Heart right ventricle (tissue), 16 donors: ENCODE results near the gene NOM1. TPM values are rescaled to one million over a fixed set of nuclear protein-coding genes. Genes with fewer than 3 reads are reported as not detected.

Source experiments
- ATAC-seq, 8 donors: fragments of 200-7000 bp; cut with Tn5 transposase; one replicate each; pipeline ENCODE4 v1.9.1; 2020; ENCODE audit warnings: mild to moderate bottlenecking in 8 of 8, moderate library complexity in 8 of 8, moderate number of reproducible peaks in 1 of 8
- DNase-seq, 2 donors: peaks; one replicate each; pipeline ENCODE4 v3.0.0-alpha.2; 2020
- H3K27ac ChIP-seq, 10 donors: fragments of 200-600 bp; sonication (generic) in 2 of 10; one replicate each; pipeline versions ENCODE4 v1.5.0 to v1.8.0; 2020 to 2022; ENCODE audit warnings: mild to moderate bottlenecking in 3 of 10
- H3K27me3 ChIP-seq, 7 donors: fragments of 200-600 bp; one replicate each; pipeline ENCODE4 v1.8.0; 2021 to 2022; ENCODE audit warnings: mild to moderate bottlenecking in 2 of 7
- H3K36me3 ChIP-seq, 9 donors: fragments of 200-600 bp; sonication (generic) in 1 of 9; one replicate each; pipeline versions ENCODE4 v1.5.0 to v1.8.0; 2020 to 2022; ENCODE audit warnings: mild to moderate bottlenecking in 2 of 9
- H3K4me1 ChIP-seq, 9 donors: fragments of 200-600 bp; sonication (generic) in 1 of 9; one replicate each; pipeline versions ENCODE4 v1.5.0 to v1.8.0; 2020 to 2022; ENCODE audit warnings: mild to moderate bottlenecking in 4 of 9
- H3K4me3 ChIP-seq, 10 donors: fragments of 200-600 bp; sonication (generic) in 2 of 10; one replicate each; pipeline versions ENCODE4 v1.5.0 to v1.8.0; 2020 to 2022; ENCODE audit warnings: mild to moderate bottlenecking in 7 of 10, moderate library complexity in 2 of 10
- H3K9me3 ChIP-seq, 11 donors: fragments of 200-600 bp in 10 of 11; sonication (generic) in 2 of 11; one replicate each; pipeline versions ENCODE4 v1.5.0 to v1.8.0; 2013 to 2022; ENCODE audit warnings: mild to moderate bottlenecking in 2 of 11, control low read depth in 1 of 11, moderate library complexity in 1 of 11
- WGBS, 2 donors: extraction: QIAGEN DNeasy Blood & Tissue Kit; methylation state at CpG; one replicate each; pipeline ENCODE4 v1.1.7; 2013; ENCODE audit warnings: inconsistent platforms in 1 of 2; 5-methylcytosine and 5-hydroxymethylcytosine counted together
- intact Hi-C, 10 donors: fragments of 100-400 bp; cut with DNase I; formaldehyde crosslinking; loops; one replicate each; pipeline versions ENCODE4 v1.11.1 to v1.14.2; 2022
- polyA plus RNA-seq, 2 donors: library from polyadenylated mRNA; stranded (reverse); fragments of 200-250 nt; gene quantifications; one replicate each; pipeline ENCODE4 v1.2.3, GENCODE V29; 2013
- total RNA-seq, 10 donors: library from RNA; stranded (reverse); fragmentation: NEBNext Ultra II Directional in 3 of 10; extraction: Animal tissue kit (Norgen Biotek cat#: 25700) in 3 of 10; gene quantifications; one replicate each; pipeline versions ENCODE4 v1.2.1 to v1.2.4, GENCODE V29; 2021 to 2023
- TF ChIP-seq, protein P1 (sequence below), 9 donors: fragments of 200-600 bp; sonication (generic) in 2 of 9; IDR thresholded peaks; one replicate each; pipeline versions ENCODE4 v1.5.0 to v1.8.0; 2021 to 2022; ENCODE audit warnings: antibody characterized with exemption in 9 of 9, mild to moderate bottlenecking in 5 of 9, moderate library complexity in 1 of 9
- donor health status: Arrhythmogenic right ventricular cardiomyopathy.
- donor health status: ischemic (EF 13 %, LVEDD 7.1; RV severe dilation, severe dysfunction).
- donor health status: healthy with polysubstance abuse.
- donor health status: DM: no; HTN: yes; CAD: no.
- donor health status: DM: no; HTN: no; CAD: no.
- donor health status: ischemic (EF 25% LVEDD 6.9; RV normal size, moderate dysfunction).
- donor health status: ischemic (EF 25% LVEDD 5.7; RV mildly dilated, moderate dysfunction).
- donor health status: healthy.
- donor health status: DM: yes; HTN: yes; CAD: no.
- donor health status: Ischemic cardiomyopathy.
- donor health status: ischemic (EF 35%, LVEDD 5.7; RV mildly dilated, moderate dysfunction).
- donor health status: nonischemic (EF 11% LVEDD 7.7; RV severe dilation, severe dysfunction).
- donor health status: DM: yes; HTN: yes; CAD: no.
- donor health status: PGD.
- donor health status: ischemic (EF 29% LVEDD 5.4; RV normal size, mild dysfunction).
- donor health status: nonischemic (EF 23%, LVEDD 6.1; RV moderate dilation, normal function).

Gene NOM1
- total and polyA plus RNA-seq, 12 donors = 4.2 to 13.6 (median 8.3) TPM

DNA sequence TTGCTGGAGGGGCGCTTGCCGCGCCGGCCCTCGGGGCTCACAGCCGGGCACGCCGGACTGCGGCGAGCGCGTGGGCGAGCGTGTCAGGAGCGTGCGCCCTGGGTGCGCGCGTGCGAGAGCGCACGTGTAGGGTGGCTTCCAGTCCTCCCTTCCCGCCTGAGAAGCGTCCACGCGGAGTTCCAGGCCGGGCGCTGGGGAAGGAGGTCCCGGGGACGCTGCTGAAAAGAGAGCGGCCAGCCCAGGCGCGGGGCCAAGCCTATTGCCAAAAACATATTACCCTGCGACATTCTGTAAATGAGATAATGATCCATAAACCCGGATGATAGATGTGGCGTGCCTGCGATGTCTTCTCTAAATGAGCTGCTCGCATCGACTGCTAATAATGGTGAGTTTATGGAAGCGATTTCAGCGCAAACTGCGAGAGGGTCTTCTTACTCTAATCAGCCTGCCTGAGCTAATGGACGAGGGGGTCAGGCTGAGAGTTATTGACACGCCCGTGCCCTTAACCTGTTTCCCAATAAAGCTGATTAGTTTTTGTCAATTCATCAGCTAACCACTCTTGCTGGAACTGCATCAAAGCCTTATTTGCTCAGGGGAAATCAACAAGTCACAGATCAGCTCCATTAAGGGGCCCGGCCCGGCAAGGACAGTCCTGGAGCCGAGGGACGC is 69.0 kb downstream of the NOM1 start:
- H3K4me1 ChIP-seq = peaks cover 0 to 29% (median 14%) of the 10 kb centered on the region in 9 donors
- 2% methylated on average over 49 of the region's 49 CpGs for WGBS, 2 donors
- H3K4me3 ChIP-seq = no peak overlapping the region
- no peak overlapping the region for H3K27ac ChIP-seq
- no peaks in the 10 kb centered on the region for H3K9me3 ChIP-seq
- TF ChIP-seq, protein P1, sequence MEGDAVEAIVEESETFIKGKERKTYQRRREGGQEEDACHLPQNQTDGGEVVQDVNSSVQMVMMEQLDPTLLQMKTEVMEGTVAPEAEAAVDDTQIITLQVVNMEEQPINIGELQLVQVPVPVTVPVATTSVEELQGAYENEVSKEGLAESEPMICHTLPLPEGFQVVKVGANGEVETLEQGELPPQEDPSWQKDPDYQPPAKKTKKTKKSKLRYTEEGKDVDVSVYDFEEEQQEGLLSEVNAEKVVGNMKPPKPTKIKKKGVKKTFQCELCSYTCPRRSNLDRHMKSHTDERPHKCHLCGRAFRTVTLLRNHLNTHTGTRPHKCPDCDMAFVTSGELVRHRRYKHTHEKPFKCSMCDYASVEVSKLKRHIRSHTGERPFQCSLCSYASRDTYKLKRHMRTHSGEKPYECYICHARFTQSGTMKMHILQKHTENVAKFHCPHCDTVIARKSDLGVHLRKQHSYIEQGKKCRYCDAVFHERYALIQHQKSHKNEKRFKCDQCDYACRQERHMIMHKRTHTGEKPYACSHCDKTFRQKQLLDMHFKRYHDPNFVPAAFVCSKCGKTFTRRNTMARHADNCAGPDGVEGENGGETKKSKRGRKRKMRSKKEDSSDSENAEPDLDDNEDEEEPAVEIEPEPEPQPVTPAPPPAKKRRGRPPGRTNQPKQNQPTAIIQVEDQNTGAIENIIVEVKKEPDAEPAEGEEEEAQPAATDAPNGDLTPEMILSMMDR (IDR thresholded peaks at IDR 0.05) = no peak
- no peak for ATAC-seq
- intact Hi-C loops = no loop called here
- H3K27me3 ChIP-seq = peaks cover 52 to 100% (median 100%) of the 10 kb centered on the region in 7 donors
- DNase-seq = no peak
- H3K36me3 ChIP-seq = no peaks in the 10 kb centered on the region

DNA sequence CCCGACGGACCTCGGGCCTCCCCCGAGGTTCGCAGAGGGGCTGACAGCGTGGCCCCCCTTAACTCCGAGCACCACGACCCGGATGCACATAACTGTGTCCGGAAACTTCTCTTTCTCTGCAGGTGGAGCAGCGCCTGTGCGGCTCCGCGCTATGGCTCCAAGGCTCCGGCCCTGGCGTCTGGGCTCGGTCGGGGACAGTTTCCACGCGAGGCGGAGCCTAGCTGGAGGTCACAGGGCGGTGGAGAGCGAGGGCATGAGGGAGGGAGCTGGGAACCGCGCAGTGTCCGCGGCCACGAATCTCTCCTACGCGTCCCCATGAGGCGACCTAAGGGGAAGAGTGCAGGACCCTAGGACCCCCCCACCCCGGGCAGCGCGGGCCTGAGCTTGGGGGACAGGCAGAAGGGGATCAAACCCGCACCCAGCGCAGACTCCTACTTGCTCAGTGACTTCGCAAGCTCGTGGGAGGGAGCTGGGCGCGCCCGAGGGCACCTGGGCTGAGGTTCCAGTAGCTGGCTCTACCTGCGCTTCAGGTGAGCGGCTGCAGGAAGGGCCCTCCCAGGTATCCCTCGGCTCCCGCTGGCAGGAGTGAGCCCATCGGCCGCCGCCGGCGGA is 69.6 kb downstream of the NOM1 start:
- ATAC-seq (no peak), DNase-seq (no peak)
- Histone ChIP-seq H3K4me1 (peaks cover 0 to 29% (median 14%) of the 10 kb centered on the region in 9 donors), H3K9me3 (no peaks in the 10 kb centered on the region), H3K4me3 (no peak overlapping the region), H3K36me3 (no peaks in the 10 kb centered on the region), H3K27me3 (peaks cover 50 to 100% (median 100%) of the 10 kb centered on the region in 7 donors), H3K27ac (no peak overlapping the region)
- WGBS, 2 donors = 2% methylated on average over 50 of the region's 50 CpGs
- TF ChIP-seq, protein P1 (IDR thresholded peaks at IDR 0.05) = no peak
- intact Hi-C loops = no loop called here

DNA sequence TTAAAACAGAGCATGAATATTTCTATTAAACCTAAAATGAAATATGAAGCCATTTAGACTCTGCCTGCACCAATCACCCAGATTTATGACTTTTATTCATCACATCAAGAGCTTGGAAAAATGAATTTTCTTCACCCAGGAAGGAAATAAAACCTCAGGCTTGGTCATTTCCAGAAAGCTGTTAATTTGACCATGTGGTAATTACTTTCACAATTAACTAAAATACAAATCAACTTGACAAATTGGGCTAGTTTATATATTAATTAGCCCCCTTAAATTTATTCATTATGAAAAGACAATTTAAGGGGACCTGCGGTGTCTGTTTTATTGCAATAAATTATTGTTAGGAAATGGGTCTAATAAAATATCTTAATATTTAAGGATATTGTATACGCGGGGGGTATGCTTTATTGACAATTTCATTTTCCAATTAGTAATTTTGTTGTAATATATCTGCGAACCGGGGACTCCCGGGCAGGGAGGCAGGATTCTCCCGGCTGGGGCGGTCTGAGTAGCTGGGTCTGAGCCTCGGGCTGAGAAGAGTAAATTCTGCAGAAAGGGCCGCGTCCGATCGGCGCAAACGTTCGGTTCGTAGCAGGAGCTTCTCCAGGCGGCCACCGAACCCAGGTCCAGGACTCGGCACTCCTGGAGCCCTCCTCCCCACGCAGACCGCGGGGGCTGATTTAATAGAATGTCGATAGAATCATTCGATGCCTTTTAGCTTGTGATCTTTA is 70.4 kb downstream of the NOM1 start:
- no peaks in the 10 kb centered on the region for H3K36me3 ChIP-seq
- DNase-seq (no peak), ATAC-seq (no peak)
- H3K9me3 ChIP-seq = no peaks in the 10 kb centered on the region
- TF ChIP-seq, protein P1 (IDR thresholded peaks at IDR 0.05) = no peak
- WGBS, 2 donors = 6 to 7% methylated on average over 25 of the region's 25 CpGs
- intact Hi-C loops = no loop called here
- H3K27ac ChIP-seq = no peak overlapping the region
- H3K27me3 ChIP-seq = peaks cover 50 to 100% (median 100%) of the 10 kb centered on the region in 7 donors
- H3K4me1 ChIP-seq = peaks cover 0 to 29% (median 14%) of the 10 kb centered on the region in 9 donors
- H3K4me3 ChIP-seq = no peak overlapping the region

DNA sequence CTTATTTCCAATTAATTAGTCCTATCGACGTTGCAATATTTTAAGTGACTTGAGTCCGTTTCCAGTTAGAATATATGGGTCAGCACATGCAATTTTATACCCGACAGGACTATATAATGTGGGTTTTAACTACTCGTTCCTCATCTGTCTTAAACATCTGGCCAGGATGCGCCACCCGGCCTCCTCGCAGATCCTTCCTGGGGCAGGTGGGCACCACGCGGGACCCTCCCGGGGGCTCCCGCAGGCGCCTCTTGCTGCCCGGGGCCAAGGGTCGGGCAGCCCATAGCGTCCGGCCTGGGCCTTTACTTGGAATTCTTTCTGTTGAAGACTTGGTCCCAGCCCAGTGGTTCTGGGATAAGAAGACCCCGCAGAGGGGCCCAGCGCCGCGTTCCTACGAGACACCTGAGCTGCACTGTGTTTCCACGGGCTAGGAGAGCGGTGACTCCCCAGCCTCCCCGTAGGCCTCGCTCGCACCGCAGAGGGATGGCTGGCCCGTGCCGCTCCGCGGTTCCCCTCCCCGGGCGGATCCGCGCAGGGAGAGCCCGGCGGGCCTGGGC is 71.1 kb downstream of the NOM1 start:
- TF ChIP-seq, protein P1 (IDR thresholded peaks at IDR 0.05) = no peak
- Histone ChIP-seq H3K36me3 (no peaks in the 10 kb centered on the region), H3K4me1 (peaks cover 0 to 29% (median 14%) of the 10 kb centered on the region in 9 donors), H3K27ac (no peak overlapping the region), H3K9me3 (no peaks in the 10 kb centered on the region), H3K27me3 (peaks cover 50 to 100% (median 100%) of the 10 kb centered on the region in 7 donors), H3K4me3 (peak overlapping the region in 2 of 10 donors; percentile 14 to 26)
- no peak for DNase-seq
- no peak for ATAC-seq
- 3 to 4% methylated on average over 38 of the region's 38 CpGs for WGBS, 2 donors
- intact Hi-C loops = no loop called here
